Neural crest cell (in vitro differentiated cells): ENCODE data around the gene KIAA1958. TPM values are rescaled to one million over a fixed set of nuclear protein-coding genes. Genes with fewer than 3 reads are reported as not detected.

Experiments used
- DNase-seq: peaks from one replicate; pipeline ENCODE4 v3.0.0; 2021; ENCODE audit warnings: low read depth, mixed read lengths, low spot score
- H3K27ac Mint-ChIP-seq: one replicate; pipeline ENCODE4 v1.8.0; 2021; ENCODE audit warnings: mild to moderate bottlenecking, mixed read lengths; ENCODE audit not compliant: unreplicated experiment
- H3K27me3 Mint-ChIP-seq: 2 replicates; pipeline ENCODE4 v1.8.0; 2021; ENCODE audit warnings: low read depth, mild to moderate bottlenecking, mixed read lengths
- H3K36me3 Mint-ChIP-seq: 2 replicates; pipeline ENCODE4 v1.8.0; 2021; ENCODE audit warnings: low read depth, mild to moderate bottlenecking, mixed read lengths
- H3K4me1 Mint-ChIP-seq: 2 replicates; pipeline ENCODE4 v1.8.0; 2021; ENCODE audit warnings: mixed read lengths
- H3K4me3 Mint-ChIP-seq: one replicate; pipeline ENCODE4 v1.8.0; 2021; ENCODE audit warnings: mild to moderate bottlenecking, mixed read lengths
- H3K9me3 Mint-ChIP-seq: 2 replicates; pipeline ENCODE4 v1.8.0; 2021; ENCODE audit warnings: mixed read lengths
- total RNA-seq: library from RNA; stranded (reverse); gene quantifications from 2 replicates; pipeline ENCODE4 v1.2.1, GENCODE V29; 2021
- TF ChIP-seq, protein P1 (sequence below): fragments of 200-600 bp; sonication (generic); conservative IDR thresholded peaks from 2 replicates; pipeline ENCODE4 v1.5.0; 2021; ENCODE audit warnings: antibody characterized with exemption, mild to moderate bottlenecking

Gene KIAA1958
- total RNA-seq, 1 donor from 2014 or later = 46.7 TPM

DNA sequence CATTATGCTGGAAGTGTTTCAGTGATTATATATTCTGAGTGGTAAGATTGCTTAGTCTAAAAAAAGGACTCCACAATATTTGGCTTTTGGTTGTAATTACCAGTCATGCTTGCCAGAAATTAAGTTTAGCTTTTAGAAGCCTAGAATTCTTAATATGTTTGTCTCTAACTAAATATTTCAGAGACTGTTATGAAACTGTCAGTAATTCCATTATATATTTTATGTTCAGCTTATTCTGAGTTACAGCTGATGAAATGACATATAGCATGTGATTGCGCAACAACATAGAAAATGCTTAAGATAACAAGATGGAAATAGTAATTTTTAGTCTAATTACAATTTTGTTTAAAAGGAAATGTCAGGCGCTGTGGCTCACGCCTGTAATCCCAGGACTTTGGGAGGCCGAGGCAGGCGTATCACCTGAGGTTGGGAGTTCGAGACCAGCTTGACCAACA, 44.2 kb downstream of the KIAA1958 start:
- TF ChIP-seq, protein P1, sequence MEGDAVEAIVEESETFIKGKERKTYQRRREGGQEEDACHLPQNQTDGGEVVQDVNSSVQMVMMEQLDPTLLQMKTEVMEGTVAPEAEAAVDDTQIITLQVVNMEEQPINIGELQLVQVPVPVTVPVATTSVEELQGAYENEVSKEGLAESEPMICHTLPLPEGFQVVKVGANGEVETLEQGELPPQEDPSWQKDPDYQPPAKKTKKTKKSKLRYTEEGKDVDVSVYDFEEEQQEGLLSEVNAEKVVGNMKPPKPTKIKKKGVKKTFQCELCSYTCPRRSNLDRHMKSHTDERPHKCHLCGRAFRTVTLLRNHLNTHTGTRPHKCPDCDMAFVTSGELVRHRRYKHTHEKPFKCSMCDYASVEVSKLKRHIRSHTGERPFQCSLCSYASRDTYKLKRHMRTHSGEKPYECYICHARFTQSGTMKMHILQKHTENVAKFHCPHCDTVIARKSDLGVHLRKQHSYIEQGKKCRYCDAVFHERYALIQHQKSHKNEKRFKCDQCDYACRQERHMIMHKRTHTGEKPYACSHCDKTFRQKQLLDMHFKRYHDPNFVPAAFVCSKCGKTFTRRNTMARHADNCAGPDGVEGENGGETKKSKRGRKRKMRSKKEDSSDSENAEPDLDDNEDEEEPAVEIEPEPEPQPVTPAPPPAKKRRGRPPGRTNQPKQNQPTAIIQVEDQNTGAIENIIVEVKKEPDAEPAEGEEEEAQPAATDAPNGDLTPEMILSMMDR = no peak
- Mint-ChIP-seq H3K27ac (no peak overlapping the region), H3K4me1 (peaks cover 24% of the 10 kb centered on the region), H3K36me3 (peaks cover 3% of the 10 kb centered on the region), H3K9me3 (no peaks in the 10 kb centered on the region), H3K4me3 (no peak overlapping the region), H3K27me3 (no peaks in the 10 kb centered on the region)
- DNase-seq = no peak

- H3K4me1 Mint-ChIP-seq = peaks cover 24% of the 10 kb centered on the region
- no peaks in the 10 kb centered on the region for H3K9me3 Mint-ChIP-seq
- H3K27ac Mint-ChIP-seq = no peak overlapping the region
- H3K27me3 Mint-ChIP-seq = no peaks in the 10 kb centered on the region
- H3K36me3 Mint-ChIP-seq = peaks cover 3% of the 10 kb centered on the region
- TF ChIP-seq, protein P1 = no peak
- DNase-seq = no peak
- no peak overlapping the region for H3K4me3 Mint-ChIP-seq
These were observed 45.1 kb downstream of the KIAA1958 start for GRCh38 chr9:112531666-112532282.

GRCh38 chr9:112532427-112532826, 45.8 kb downstream of the KIAA1958 start:
- no peak overlapping the region for H3K4me3 Mint-ChIP-seq
- no peaks in the 10 kb centered on the region for H3K9me3 Mint-ChIP-seq
- H3K27me3 Mint-ChIP-seq = no peaks in the 10 kb centered on the region
- TF ChIP-seq, protein P1 = no peak
- peaks cover 19% of the 10 kb centered on the region for H3K4me1 Mint-ChIP-seq
- H3K27ac Mint-ChIP-seq = no peak overlapping the region
- peaks cover 7% of the 10 kb centered on the region for H3K36me3 Mint-ChIP-seq
- DNase-seq = no peak

- no peak for DNase-seq
- Mint-ChIP-seq H3K4me3 (no peak overlapping the region), H3K9me3 (peaks cover 2% of the 10 kb centered on the region), H3K4me1 (peaks cover 12% of the 10 kb centered on the region), H3K27ac (peak overlapping the region; percentile 27), H3K36me3 (peaks cover 10% of the 10 kb centered on the region), H3K27me3 (no peaks in the 10 kb centered on the region)
- TF ChIP-seq, protein P1 = no peak
These were observed 47.0 kb downstream of the KIAA1958 start for GRCh38 chr9:112533660-112534059.

GRCh38 chr9:112535301-112535700, 48.7 kb downstream of the KIAA1958 start:
- Mint-ChIP-seq H3K27ac (no peak overlapping the region), H3K27me3 (no peaks in the 10 kb centered on the region), H3K4me1 (peaks cover 12% of the 10 kb centered on the region), H3K9me3 (peaks cover 2% of the 10 kb centered on the region), H3K36me3 (peaks cover 10% of the 10 kb centered on the region), H3K4me3 (no peak overlapping the region)
- DNase-seq = no peak
- TF ChIP-seq, protein P1 = no peak
